B cell (primary cell): ENCODE measurements around the gene CDK11A. TPM values are rescaled to one million over a fixed set of nuclear protein-coding genes. Genes with fewer than 3 reads are reported as not detected.

Source experiments
- ATAC-seq: fragments of 200-7000 bp; cut with Tn5 transposase; one replicate; pipeline ENCODE4 v1.10.0; 2021; ENCODE audit warnings: low read depth, mild to moderate bottlenecking, moderate number of reproducible peaks, moderate library complexity
- CTCF ChIA-PET: fragments of 350-600 bp; sonication (Branson Sonifier 250); formaldehyde crosslinking; loops from one replicate; lab custom pipeline; 2021; ENCODE audit warnings: antibody characterized with exemption, inconsistent platforms; lab: Charles Lee
- POLR2A ChIA-PET: fragments of 350-600 bp; sonication (Branson Sonifier 250); formaldehyde crosslinking; loops from one replicate; lab custom pipeline; 2021; ENCODE audit warnings: antibody characterized with exemption; lab: Charles Lee
- DNase-seq: peaks from one replicate; pipeline ENCODE4 v3.0.0; 2013
- H2AFZ ChIP-seq: 2 replicates; pipeline ENCODE4 v1.6.1; 2012; ENCODE audit warnings: mild to moderate bottlenecking, low read depth, low read length; ENCODE audit not compliant: insufficient read depth, poor library complexity, severe bottlenecking
- H3K27ac ChIP-seq, 2 donors: 1 replicate in 1 of 2; 2 replicates in 1 of 2; pipeline ENCODE4 v1.5.1; 2012 to 2013; ENCODE audit warnings: low read length in 2 of 2, mild to moderate bottlenecking in 2 of 2, moderate library complexity in 1 of 2
- H3K27me3 ChIP-seq, 4 experiments: fragments of 200-600 bp in 1 of 4; sonication (generic) in 1 of 4; replicated peaks in 1 of 4; 1 replicate in 2 of 4; 2 replicates in 2 of 4; pipeline versions ENCODE4 v1.6.1 to v1.7.0; 2013 to 2016; ENCODE audit warnings: low read length in 3 of 4, mild to moderate bottlenecking in 2 of 4, mixed read lengths in 1 of 4, moderate library complexity in 1 of 4; ENCODE audit not compliant: insufficient read depth in 4 of 4, control insufficient read depth in 3 of 4; ENCODE audit errors: control extremely low read depth in 1 of 4
- H3K36me3 ChIP-seq, 2 experiments: replicated peaks in 1 of 2; 1 replicate in 1 of 2; 2 replicates in 1 of 2; pipeline versions ENCODE4 v1.6.1 to v1.7.1; 2013; ENCODE audit warnings: low read length in 1 of 2; ENCODE audit not compliant: insufficient read depth in 2 of 2, control insufficient read depth in 1 of 2; ENCODE audit errors: control extremely low read depth in 1 of 2, extremely low read depth in 1 of 2
- H3K4me1 ChIP-seq, 2 donors: fragments of 200-600 bp in 1 of 2; sonication (generic) in 1 of 2; 1 replicate in 1 of 2; 2 replicates in 1 of 2; pipeline versions ENCODE4 v1.5.1 to v1.6.1; 2013 to 2017; ENCODE audit warnings: low read length in 2 of 2; ENCODE audit not compliant: control insufficient read depth in 2 of 2, insufficient read depth in 2 of 2
- H3K4me2 ChIP-seq: replicated peaks from 2 replicates; pipeline ENCODE3; 2012; ENCODE audit warnings: mild to moderate bottlenecking, low read depth, low read length; ENCODE audit not compliant: poor library complexity, severe bottlenecking
- H3K4me3 ChIP-seq, 5 experiments: fragments of 200-600 bp in 1 of 5; sonication (generic) in 1 of 5; 1 replicate in 3 of 5; 2 replicates in 2 of 5; pipeline versions ENCODE4 v1.5.1 to v1.7.0; 2011 to 2016; ENCODE audit warnings: low read length in 4 of 5, mild to moderate bottlenecking in 4 of 5, low read depth in 2 of 5, control low read depth in 1 of 5, moderate library complexity in 1 of 5; ENCODE audit not compliant: insufficient read depth in 1 of 5; ENCODE audit errors: control extremely low read depth in 1 of 5, extremely low read depth in 1 of 5
- H3K79me2 ChIP-seq: fragments of 200-600 bp; sonication (generic); one replicate; pipeline ENCODE4 v1.6.0; 2016; ENCODE audit warnings: low read length; ENCODE audit not compliant: control insufficient read depth, insufficient read depth
- H3K9ac ChIP-seq: fragments of 200-600 bp; sonication (generic); 2 replicates; pipeline ENCODE4 v1.6.1; 2017; ENCODE audit warnings: mild to moderate bottlenecking, low read length, moderate library complexity
- H3K9me3 ChIP-seq, 3 donors: one replicate each; pipeline versions ENCODE4 v1.6.1 to v1.7.1; 2013; ENCODE audit warnings: low read length in 2 of 3; ENCODE audit not compliant: control insufficient read depth in 2 of 3, insufficient read depth in 1 of 3; ENCODE audit errors: control extremely low read depth in 1 of 3
- H4K20me1 ChIP-seq: 2 replicates; pipeline ENCODE4 v1.6.0; 2012; ENCODE audit warnings: mild to moderate bottlenecking, low read length; ENCODE audit not compliant: insufficient read depth, control insufficient read depth, poor library complexity, severe bottlenecking
- H3K27ac Mint-ChIP-seq: one replicate; pipeline ENCODE4 v1.8.0; 2021; ENCODE audit warnings: mixed read lengths
- H3K27me3 Mint-ChIP-seq: one replicate; pipeline ENCODE4 v1.8.0; 2021; ENCODE audit warnings: mixed read lengths
- H3K4me1 Mint-ChIP-seq: one replicate; pipeline ENCODE4 v1.8.0; 2021; ENCODE audit warnings: mixed read lengths
- H3K4me3 Mint-ChIP-seq: one replicate; pipeline ENCODE4 v1.8.0; 2021; ENCODE audit warnings: mixed read lengths
- H3K9me3 Mint-ChIP-seq: one replicate; pipeline ENCODE4 v1.8.0; 2022; ENCODE audit warnings: mixed read lengths; ENCODE audit not compliant: insufficient read depth
- CTCF ChIP-seq: fragments of 200-600 bp; IDR thresholded peaks from one replicate; pipeline ENCODE4 v1.8.0; 2022; ENCODE audit warnings: antibody characterized with exemption, mild to moderate bottlenecking
- EZH2 ChIP-seq: IDR thresholded peaks from 2 replicates; pipeline ENCODE4 v1.6.1; 2012; ENCODE audit warnings: borderline replicate concordance, low read depth, mild to moderate bottlenecking, moderate library complexity, low read length; ENCODE audit not compliant: insufficient read depth, poor library complexity, severe bottlenecking
- WGBS: methylation state at CpG from one replicate; pipeline ENCODE4 v1.1.5; 2013; ENCODE audit warnings: missing lambda C conversion rate; ENCODE audit not compliant: insufficient coverage; 5-methylcytosine and 5-hydroxymethylcytosine counted together
- intact Hi-C: fragments of 100-400 bp; cut with micrococcal nuclease; formaldehyde crosslinking; loops from one replicate; pipeline ENCODE4 v1.10.0; 2022
- polyA plus RNA-seq: library from polyadenylated mRNA; depleted of rRNA; stranded (reverse); fragments of >200 nt; gene quantifications from 2 replicates; pipeline ENCODE4 v1.2.3, GENCODE V29; 2012
- total RNA-seq, 2 donors: library from RNA; stranded (reverse); fragments of 120-200 nt in 1 of 2; gene quantifications; 1 replicate in 1 of 2; 2 replicates in 1 of 2; pipeline versions ENCODE4 v1.2.3 to v1.2.4, GENCODE V29; 2013 to 2022

The CDK11A gene
- total and polyA plus RNA-seq, 2 donors (not counting 1 experiment from before 2014, with no cell fraction given): 82.1 to 138 TPM

GRCh38 chr1:1671365-1672119 is 52.6 kb downstream of the CDK11A start:
- 92% methylated on average over 21 of the region's 27 CpGs for WGBS
- Mint-ChIP-seq H3K27ac (no peak overlapping the region), H3K9me3 (no peaks in the 10 kb centered on the region), H3K4me1 (peaks cover 4% of the 10 kb centered on the region), H3K27me3 (no peaks in the 10 kb centered on the region), H3K4me3 (no peak overlapping the region)
- Histone ChIP-seq H3K4me1 (no peaks in the 10 kb centered on the region), H3K4me2 (no peak overlapping the region), H4K20me1 (no peaks in the 10 kb centered on the region), H3K4me3 (no peak overlapping the region), H3K79me2 (peaks cover 27% of the 10 kb centered on the region), H3K27me3 (no peaks in the 10 kb centered on the region), H3K27ac (no peak overlapping the region), H2AFZ (no peak overlapping the region), H3K9ac (no peak overlapping the region), H3K36me3 (peaks cover 1 to 42% of the 10 kb centered on the region in 2 experiments), H3K9me3 (no peaks in the 10 kb centered on the region)
- intact Hi-C loops: no loop called here
- TF ChIP-seq EZH2: no peak
- no peak for TF ChIP-seq CTCF
- DNase-seq (no peak), ATAC-seq (no peak)
- ChIA-PET CTCF (no interaction called here), POLR2A (interaction anchor here (0.6 kb wide), 1 partner anchor 40 kb away, joined by 4 read pairs; no protein-coding TSS in a partner anchor)

GRCh38 chr1:1670866-1671265 is 53.3 kb downstream of the CDK11A start:
- peaks cover 1% of the 10 kb centered on the region for H4K20me1 ChIP-seq
- no peak overlapping the region for H3K27ac Mint-ChIP-seq
- TF ChIP-seq CTCF (no peak), EZH2 (no peak)
- peaks cover 1 to 49% of the 10 kb centered on the region in 2 experiments for H3K36me3 ChIP-seq
- H3K27me3 Mint-ChIP-seq: no peaks in the 10 kb centered on the region
- no peak overlapping the region for H3K4me3 ChIP-seq
- no peak overlapping the region for H3K4me2 ChIP-seq
- H3K79me2 ChIP-seq: peaks cover 29% of the 10 kb centered on the region
- H2AFZ ChIP-seq: no peak overlapping the region
- no peaks in the 10 kb centered on the region for H3K4me1 ChIP-seq
- H3K9me3 ChIP-seq: no peaks in the 10 kb centered on the region
- no peak overlapping the region for H3K27ac ChIP-seq
- ChIA-PET CTCF (no interaction called here), POLR2A (interaction anchor here (0.6 kb wide), 1 partner anchor 39 kb away, joined by 4 read pairs; no protein-coding TSS in a partner anchor)
- intact Hi-C loops: no loop called here
- ATAC-seq (no peak), DNase-seq (no peak)
- 98% methylated on average over 24 of the region's 24 CpGs for WGBS
- H3K9me3 Mint-ChIP-seq: no peaks in the 10 kb centered on the region
- no peak overlapping the region for H3K9ac ChIP-seq
- peaks cover 4% of the 10 kb centered on the region for H3K4me1 Mint-ChIP-seq
- no peak overlapping the region for H3K4me3 Mint-ChIP-seq
- H3K27me3 ChIP-seq: no peaks in the 10 kb centered on the region
